GM10847 (cell line): ENCODE data around the gene OR14K1.

Experiments
- POLR2A ChIP-seq: IDR thresholded peaks from 2 replicates; pipeline ENCODE4 v1.6.1; 2011; ENCODE audit not compliant: insufficient read length; ENCODE audit errors: extremely low read depth

Gene OR14K1, protein sequence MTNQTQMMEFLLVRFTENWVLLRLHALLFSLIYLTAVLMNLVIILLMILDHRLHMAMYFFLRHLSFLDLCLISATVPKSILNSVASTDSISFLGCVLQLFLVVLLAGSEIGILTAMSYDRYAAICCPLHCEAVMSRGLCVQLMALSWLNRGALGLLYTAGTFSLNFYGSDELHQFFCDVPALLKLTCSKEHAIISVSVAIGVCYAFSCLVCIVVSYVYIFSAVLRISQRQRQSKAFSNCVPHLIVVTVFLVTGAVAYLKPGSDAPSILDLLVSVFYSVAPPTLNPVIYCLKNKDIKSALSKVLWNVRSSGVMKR

DNA sequence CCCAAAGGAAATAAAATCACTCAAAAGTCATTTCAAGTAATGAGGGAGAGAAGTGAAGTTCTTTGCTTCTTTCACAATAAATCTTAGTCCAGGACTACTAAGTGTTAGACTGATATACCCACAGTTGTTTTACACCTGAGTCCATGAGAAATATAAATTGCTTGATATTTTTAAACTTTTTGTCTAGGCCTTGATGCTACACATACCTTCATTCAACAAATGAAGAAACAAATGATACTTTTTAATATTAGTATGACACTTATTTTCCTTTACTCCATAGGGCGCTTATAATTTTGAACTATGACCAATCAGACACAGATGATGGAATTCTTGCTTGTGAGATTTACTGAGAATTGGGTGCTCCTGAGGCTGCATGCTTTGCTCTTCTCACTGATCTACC lies at the start of gene OR14K1:
Gene OR14K1 (plus strand): TSS at position 301 of the 400 bp plus-strand sequence. CDS start 0 bp downstream, at position 301.
- no peak for TF ChIP-seq POLR2A

DNA sequence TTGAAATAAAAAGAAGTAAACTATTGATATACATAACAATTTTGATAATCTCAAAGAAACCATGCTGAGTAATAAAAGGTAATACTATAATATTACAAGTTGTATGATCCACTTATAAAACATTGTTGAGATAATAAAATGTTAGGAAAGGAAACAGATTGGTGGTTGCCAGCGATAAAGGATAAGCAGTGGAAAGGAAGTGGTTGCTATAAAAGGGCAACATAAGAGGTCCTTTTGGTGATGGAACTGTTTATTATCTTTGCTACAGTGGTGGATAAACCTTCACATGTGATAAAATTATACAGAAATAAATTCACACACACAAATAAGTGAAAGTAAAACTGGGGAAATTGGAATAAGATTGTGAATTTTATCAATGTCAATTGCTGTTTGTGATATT lies 37.1 kb upstream of the OR14K1 start:
- no peak for TF ChIP-seq POLR2A

GRCh38 chr1:247713753-247714152 lies 24.7 kb upstream of the OR14K1 start:
- TF ChIP-seq POLR2A, result no peak

GRCh38 chr1:247716546-247716945 lies 21.9 kb upstream of the OR14K1 start, which contains the start of gene OR6F1:
Gene OR6F1, minus strand, starts transcription at chr1:247716646. Its CDS starts 3,891 bp downstream, at chr1:247712755.
- TF ChIP-seq POLR2A, result no peak

- TF ChIP-seq POLR2A, result no peak
Measured at GRCh38 chr1:247721222-247721621, 17.2 kb upstream of the OR14K1 start.

DNA sequence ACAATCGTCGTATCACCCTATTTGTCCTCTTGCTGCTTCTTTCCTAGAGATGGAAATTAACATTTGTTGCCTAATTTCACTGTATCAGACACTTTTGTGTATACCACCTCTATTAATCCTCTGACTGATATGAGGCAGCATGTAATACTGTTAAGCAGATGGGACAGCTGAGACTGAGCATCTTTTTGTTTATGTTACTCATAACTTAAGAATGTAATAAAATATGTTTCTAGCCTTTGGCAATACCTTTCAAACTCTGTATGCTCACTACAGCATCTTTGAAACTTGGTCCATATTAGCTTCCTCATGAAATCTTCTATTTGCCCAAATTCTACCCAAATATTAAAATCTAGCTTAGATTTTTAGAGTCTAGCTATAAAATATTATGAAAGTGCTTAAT lies 2.3 kb downstream of the OR14K1 start:
- TF ChIP-seq POLR2A, result no peak

- no peak for TF ChIP-seq POLR2A
Measured at GRCh38 chr1:247741756-247742155, 3.3 kb downstream of the OR14K1 start.

GRCh38 chr1:247746391-247746935 lies 8.0 kb downstream of the OR14K1 start:
- no peak for TF ChIP-seq POLR2A

- no peak for TF ChIP-seq POLR2A
Measured at GRCh38 chr1:247747616-247748015, 9.2 kb downstream of the OR14K1 start.

GRCh38 chr1:247748041-247748440 lies 9.6 kb downstream of the OR14K1 start, which contains the start of gene OR14A2:
Gene OR14A2, minus strand, starts transcription at chr1:247748141.
- no peak for TF ChIP-seq POLR2A

DNA sequence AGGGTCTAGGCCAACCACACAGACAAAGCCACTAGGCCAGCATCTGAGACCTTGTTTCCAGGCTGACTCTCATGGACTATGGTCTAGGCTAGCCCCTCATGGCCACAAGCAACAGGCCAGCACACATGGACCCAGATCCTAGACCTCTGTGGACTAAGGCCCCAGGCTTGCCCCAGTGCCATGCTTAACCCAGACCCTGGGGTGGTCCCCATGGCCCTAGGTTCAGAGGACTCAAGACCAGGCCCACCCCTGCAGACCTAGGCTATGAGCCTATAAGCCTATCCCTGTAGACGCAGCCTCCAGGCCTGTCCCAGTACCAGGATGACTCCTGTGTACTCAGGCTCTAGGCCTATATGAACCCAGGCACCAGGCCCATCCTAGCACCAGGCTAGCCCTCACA lies 11.5 kb downstream of the OR14K1 start:
- no peak for TF ChIP-seq POLR2A

DNA sequence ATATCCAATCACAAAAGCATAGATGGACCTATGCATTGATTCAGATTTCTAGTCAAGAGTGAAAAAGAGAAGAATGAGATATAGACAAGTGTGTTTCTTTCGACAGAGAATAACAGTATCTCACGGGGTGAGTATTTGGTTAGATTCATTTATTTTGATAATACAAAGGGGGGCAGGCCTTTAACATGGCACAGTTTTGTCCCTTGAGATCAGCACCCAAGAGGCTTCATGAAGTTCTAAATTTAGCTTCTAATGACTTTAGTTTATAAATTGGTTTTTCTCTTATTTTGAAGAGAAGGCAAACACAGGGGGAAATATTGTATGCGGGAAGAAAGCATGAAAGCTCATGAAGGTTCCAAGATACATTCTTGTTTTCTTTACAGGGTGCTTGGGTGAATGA lies 22.0 kb downstream of the OR14K1 start, which contains the start of gene OR1C1:
Gene OR1C1 (minus strand): TSS at position 101 of the 400 bp plus-strand sequence. CDS start 2,150 bp downstream, outside the sequence.
- TF ChIP-seq POLR2A, result no peak

DNA sequence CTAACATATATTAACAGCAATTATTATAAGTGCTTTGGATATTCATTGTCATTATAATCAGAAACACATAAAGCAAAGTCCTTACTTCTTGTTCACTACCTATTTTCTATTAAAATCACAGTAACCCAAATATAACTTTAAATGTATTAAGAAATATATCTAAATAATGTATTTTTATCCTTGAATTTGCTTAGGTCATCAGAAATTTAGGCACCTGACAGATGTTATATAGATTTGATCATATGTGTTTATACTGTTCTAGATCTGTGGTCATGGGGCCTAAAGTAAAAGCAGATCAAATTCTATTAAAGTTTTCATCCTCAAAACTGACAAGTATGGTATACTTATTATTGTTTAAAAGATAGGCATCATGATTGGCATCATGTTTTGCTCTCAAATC lies 31.2 kb downstream of the OR14K1 start:
- TF ChIP-seq POLR2A, result no peak
